ENCODE measurements around the gene WNT7B. TPM values are rescaled to one million over a fixed set of nuclear protein-coding genes. Genes with fewer than 3 reads are reported as not detected.

The WNT7B gene
- total RNA-seq, 1 donor from 2014 or later, result 1.8 TPM

DNA sequence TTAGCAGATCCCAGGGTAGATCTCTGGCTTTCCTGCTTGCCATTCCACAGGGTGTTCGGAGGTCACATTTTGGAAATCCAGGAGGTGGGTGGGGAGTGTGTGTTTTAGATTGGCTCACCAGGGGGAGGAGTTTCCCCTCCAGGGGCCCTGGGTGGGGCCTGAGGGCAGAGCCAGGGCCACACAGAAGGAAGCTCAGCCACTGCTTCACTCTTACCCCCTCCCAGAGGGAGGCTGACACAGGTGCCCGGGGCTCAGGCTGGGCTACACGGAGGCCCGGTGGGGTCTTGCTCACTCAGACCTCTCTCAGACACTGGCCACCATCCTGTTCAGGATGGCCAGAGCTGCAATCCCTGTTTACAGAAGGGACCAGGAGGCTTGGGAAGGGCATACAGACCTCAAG, 2.5 kb downstream of the WNT7B start:
- no peaks in the 10 kb centered on the region for H3K9me3 Mint-ChIP-seq
- peaks cover 41% of the 10 kb centered on the region for H3K4me1 ChIP-seq
- no peak for DNase-seq (ENCODE audit: low spot score)
- peaks cover 2% of the 10 kb centered on the region for H3K36me3 Mint-ChIP-seq
- H3K9me3 ChIP-seq (ENCODE audit: low read depth), result no peaks in the 10 kb centered on the region
- H3K4me3 ChIP-seq, result no peak overlapping the region
- H3K4me3 Mint-ChIP-seq, result peak overlapping the region; percentile 87
- no peaks in the 10 kb centered on the region for H3K36me3 ChIP-seq
- peaks cover 33% of the 10 kb centered on the region for H3K27me3 Mint-ChIP-seq (ENCODE audit: insufficient read depth, low read depth)
- no peak overlapping the region for H3K27ac Mint-ChIP-seq
- H3K79me2 ChIP-seq (ENCODE audit: low read depth), result no peaks in the 10 kb centered on the region
- H3K4me1 Mint-ChIP-seq, result peaks cover 39% of the 10 kb centered on the region
- peak overlapping the region; percentile 99 for H3K4me2 ChIP-seq
- H2AFZ ChIP-seq (replicated peaks), result no peak overlapping the region
- H4K20me1 ChIP-seq (ENCODE audit: low read depth), result peaks cover 52% of the 10 kb centered on the region
- peaks cover 63% of the 10 kb centered on the region for H3F3A ChIP-seq (ENCODE audit: low read depth)
- peaks cover 98% of the 10 kb centered on the region for H3K27me3 ChIP-seq
- no peak overlapping the region for H3K27ac ChIP-seq
- TF ChIP-seq, protein P1, sequence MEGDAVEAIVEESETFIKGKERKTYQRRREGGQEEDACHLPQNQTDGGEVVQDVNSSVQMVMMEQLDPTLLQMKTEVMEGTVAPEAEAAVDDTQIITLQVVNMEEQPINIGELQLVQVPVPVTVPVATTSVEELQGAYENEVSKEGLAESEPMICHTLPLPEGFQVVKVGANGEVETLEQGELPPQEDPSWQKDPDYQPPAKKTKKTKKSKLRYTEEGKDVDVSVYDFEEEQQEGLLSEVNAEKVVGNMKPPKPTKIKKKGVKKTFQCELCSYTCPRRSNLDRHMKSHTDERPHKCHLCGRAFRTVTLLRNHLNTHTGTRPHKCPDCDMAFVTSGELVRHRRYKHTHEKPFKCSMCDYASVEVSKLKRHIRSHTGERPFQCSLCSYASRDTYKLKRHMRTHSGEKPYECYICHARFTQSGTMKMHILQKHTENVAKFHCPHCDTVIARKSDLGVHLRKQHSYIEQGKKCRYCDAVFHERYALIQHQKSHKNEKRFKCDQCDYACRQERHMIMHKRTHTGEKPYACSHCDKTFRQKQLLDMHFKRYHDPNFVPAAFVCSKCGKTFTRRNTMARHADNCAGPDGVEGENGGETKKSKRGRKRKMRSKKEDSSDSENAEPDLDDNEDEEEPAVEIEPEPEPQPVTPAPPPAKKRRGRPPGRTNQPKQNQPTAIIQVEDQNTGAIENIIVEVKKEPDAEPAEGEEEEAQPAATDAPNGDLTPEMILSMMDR (IDR thresholded peaks at IDR 0.05), result no peak
- TF ChIP-seq EZH2 (IDR thresholded peaks at IDR 0.05), result no peak
- no peak for TF ChIP-seq EZH2phosphoT487 (IDR thresholded peaks at IDR 0.05)
- H3K9ac ChIP-seq, result no peak overlapping the region

DNA sequence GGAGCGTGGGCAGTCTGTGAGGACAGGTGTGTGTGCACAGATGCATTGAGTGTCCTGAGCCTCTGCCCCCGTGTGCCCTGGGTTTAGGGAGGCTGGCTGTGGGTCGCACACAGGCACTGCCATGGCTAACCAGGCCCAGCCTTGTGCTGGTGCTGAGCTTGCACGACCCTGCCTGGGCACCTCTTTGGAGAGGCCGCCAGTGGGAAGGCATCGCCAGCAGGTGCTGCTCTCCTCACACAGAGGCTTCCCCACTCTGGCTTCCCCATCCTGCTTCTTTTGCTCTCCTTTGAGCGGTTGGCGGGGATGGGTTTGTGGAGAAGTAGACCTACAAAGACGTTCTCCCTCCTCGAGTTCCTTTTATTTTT, 4.1 kb downstream of the WNT7B start:
- Histone ChIP-seq H3K9me3 (ENCODE audit: low read depth) (no peaks in the 10 kb centered on the region), H3K36me3 (no peaks in the 10 kb centered on the region), H3K9ac (no peak overlapping the region), H3K4me2 (no peak overlapping the region), H3K79me2 (ENCODE audit: low read depth) (no peaks in the 10 kb centered on the region), H4K20me1 (ENCODE audit: low read depth) (peaks cover 47% of the 10 kb centered on the region), H3F3A (ENCODE audit: low read depth) (peaks cover 59% of the 10 kb centered on the region), H2AFZ (replicated peaks) (no peak overlapping the region), H3K27ac (no peak overlapping the region), H3K27me3 (peaks cover 88% of the 10 kb centered on the region), H3K4me1 (peaks cover 39% of the 10 kb centered on the region), H3K4me3 (no peak overlapping the region)
- peak overlapping the region; percentile 69 for H3K4me3 Mint-ChIP-seq
- H3K27ac Mint-ChIP-seq, result no peak overlapping the region
- peak; percentile 23 for TF ChIP-seq EZH2phosphoT487 (IDR thresholded peaks at IDR 0.05)
- TF ChIP-seq EZH2 (IDR thresholded peaks at IDR 0.05), result peak; percentile 60
- TF ChIP-seq, protein P1 (IDR thresholded peaks at IDR 0.05), result no peak
- H3K36me3 Mint-ChIP-seq, result peaks cover 2% of the 10 kb centered on the region
- peaks cover 32% of the 10 kb centered on the region for H3K27me3 Mint-ChIP-seq (ENCODE audit: insufficient read depth, low read depth)
- no peak for DNase-seq (ENCODE audit: low spot score)
- H3K4me1 Mint-ChIP-seq, result peaks cover 49% of the 10 kb centered on the region
- no peaks in the 10 kb centered on the region for H3K9me3 Mint-ChIP-seq

DNA sequence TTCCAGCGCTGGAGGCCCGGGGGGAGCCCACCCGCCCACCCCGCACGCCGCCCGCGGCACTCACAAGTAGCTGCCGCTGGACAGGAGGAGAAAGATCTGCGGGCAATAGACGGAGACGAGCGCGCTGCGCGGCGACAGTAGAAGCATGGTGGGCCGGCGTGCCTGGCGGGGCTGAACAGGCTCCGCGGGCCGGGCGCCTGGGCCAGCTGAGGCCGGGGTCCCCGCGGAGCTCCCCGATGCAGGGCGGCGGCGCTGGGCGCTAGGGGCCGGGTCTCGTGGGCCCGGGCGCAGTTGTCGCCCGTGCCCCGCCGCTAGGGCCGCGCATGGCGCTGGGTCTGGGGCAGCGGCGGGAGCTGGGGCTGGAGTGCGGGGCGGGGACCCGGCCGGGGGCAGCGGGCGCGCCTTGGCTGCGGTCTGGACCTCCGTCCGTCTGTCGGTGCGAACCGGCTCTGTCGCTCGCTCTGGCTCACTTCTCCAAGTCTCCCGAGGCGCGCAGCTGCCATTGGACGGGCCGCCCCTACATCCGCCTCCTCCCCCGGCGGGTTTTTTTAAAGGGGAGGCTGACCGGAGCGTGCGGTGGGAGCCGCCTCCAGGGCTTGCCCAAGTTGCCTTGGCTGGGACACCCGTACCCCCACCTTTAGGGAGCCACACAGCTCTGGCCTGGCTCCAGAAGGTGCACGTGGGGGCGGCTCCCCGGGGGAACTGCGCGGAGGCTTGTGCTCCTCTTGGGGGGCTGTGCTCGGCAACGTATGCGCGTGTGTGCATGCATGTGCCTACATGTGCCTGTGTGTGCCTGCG, 4.7 kb downstream of the WNT7B start:
- Histone ChIP-seq H2AFZ (replicated peaks) (peak overlapping the region; percentile 70), H3K27me3 (peaks cover 82% of the 10 kb centered on the region), H3K4me2 (peak overlapping the region; percentile 77), H3K9me3 (ENCODE audit: low read depth) (no peaks in the 10 kb centered on the region), H3F3A (ENCODE audit: low read depth) (peaks cover 55% of the 10 kb centered on the region), H3K79me2 (ENCODE audit: low read depth) (no peaks in the 10 kb centered on the region), H4K20me1 (ENCODE audit: low read depth) (peaks cover 41% of the 10 kb centered on the region), H3K4me3 (peak overlapping the region; percentile 40), H3K27ac (no peak overlapping the region), H3K4me1 (peaks cover 37% of the 10 kb centered on the region), H3K36me3 (no peaks in the 10 kb centered on the region), H3K9ac (no peak overlapping the region)
- no peaks in the 10 kb centered on the region for H3K9me3 Mint-ChIP-seq
- DNase-seq (ENCODE audit: low spot score), result peak; percentile 59
- H3K4me1 Mint-ChIP-seq, result peaks cover 48% of the 10 kb centered on the region
- TF ChIP-seq, protein P1 (IDR thresholded peaks at IDR 0.05), result no peak
- peak; percentile 75 for TF ChIP-seq EZH2 (IDR thresholded peaks at IDR 0.05)
- peak; percentile 60 for TF ChIP-seq EZH2phosphoT487 (IDR thresholded peaks at IDR 0.05)
- peaks cover 2% of the 10 kb centered on the region for H3K36me3 Mint-ChIP-seq
- H3K4me3 Mint-ChIP-seq, result peak overlapping the region; percentile 69
- no peak overlapping the region for H3K27ac Mint-ChIP-seq
- peaks cover 26% of the 10 kb centered on the region for H3K27me3 Mint-ChIP-seq (ENCODE audit: insufficient read depth, low read depth)

Data from neural progenitor cell (in vitro differentiated cells).